ENCODE measurements around the gene PFN1.

DNA sequence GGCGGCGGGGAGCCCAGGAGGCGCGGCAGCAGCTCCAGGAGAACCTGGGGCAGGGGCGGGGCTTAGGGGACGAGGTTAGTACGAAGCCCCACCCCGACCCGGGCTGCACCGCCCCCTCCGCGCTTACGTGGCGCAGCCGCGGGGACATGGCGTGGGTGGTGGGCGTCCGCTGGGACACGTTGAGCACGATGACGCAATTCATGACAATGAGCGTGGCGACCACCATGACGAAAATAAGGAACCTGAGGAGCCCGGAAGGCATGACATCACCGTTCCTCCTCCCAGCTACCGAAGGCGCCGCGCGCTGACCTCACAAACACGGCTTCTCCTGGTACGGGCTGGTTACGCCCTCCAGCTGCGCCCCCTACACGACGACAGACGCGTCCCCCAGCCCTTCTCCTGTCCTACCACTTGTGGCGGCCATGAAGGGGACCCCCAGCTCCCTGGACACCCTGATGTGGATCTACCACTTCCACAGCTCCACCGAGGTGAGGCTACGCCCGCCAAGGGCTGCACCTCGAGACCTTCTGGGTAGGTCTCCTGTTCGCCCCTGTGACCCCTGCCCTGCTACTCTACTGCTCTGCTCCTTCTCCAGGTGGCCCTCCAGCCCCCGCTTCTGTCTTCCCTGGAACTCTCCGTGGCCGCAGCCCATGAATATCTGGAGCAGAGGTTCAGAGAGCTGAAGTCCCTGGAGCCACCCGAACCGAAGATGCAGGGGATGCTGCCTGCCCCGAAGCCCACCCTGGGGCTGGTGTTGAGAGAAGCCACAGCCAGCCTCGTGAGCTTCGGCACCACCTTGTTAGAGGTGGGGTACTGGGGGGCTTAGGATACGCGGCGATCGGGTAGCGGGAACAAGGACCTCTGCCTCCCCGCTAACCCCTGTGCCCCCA, 48.7 kb downstream of the PFN1 start, which contains the start of gene C17orf107:
- TF ChIP-seq POLR2A (IDR thresholded peaks at IDR 0.05): no peak
- TF ChIP-seq, protein P1, sequence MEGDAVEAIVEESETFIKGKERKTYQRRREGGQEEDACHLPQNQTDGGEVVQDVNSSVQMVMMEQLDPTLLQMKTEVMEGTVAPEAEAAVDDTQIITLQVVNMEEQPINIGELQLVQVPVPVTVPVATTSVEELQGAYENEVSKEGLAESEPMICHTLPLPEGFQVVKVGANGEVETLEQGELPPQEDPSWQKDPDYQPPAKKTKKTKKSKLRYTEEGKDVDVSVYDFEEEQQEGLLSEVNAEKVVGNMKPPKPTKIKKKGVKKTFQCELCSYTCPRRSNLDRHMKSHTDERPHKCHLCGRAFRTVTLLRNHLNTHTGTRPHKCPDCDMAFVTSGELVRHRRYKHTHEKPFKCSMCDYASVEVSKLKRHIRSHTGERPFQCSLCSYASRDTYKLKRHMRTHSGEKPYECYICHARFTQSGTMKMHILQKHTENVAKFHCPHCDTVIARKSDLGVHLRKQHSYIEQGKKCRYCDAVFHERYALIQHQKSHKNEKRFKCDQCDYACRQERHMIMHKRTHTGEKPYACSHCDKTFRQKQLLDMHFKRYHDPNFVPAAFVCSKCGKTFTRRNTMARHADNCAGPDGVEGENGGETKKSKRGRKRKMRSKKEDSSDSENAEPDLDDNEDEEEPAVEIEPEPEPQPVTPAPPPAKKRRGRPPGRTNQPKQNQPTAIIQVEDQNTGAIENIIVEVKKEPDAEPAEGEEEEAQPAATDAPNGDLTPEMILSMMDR (IDR thresholded peaks at IDR 0.05): no peak

Data from testis (tissue), 2 donors.